Transverse colon (tissue), 4 donors: ENCODE results near the gene PSMD13.

Experiments
- CTCF ChIP-seq, 5 experiments: fragments of 200-600 bp in 3 of 5; fragments of 450-650 bp in 2 of 5; sonication (generic) in 3 of 5; IDR thresholded peaks; 1 replicate in 2 of 5; 2 replicates in 3 of 5; pipeline ENCODE4 v1.5.1; 2016 to 2017; ENCODE audit warnings: antibody characterized with exemption in 5 of 5, inconsistent platforms in 3 of 5, mild to moderate bottlenecking in 2 of 5, moderate library complexity in 1 of 5
- EP300 ChIP-seq: sonication (generic); formaldehyde crosslinking; IDR thresholded peaks from one replicate; pipeline ENCODE4 v1.6.1; 2017; ENCODE audit warnings: antibody characterized with exemption, low read depth
- POLR2A ChIP-seq: fragments of 450-650 bp; IDR thresholded peaks from one replicate; pipeline ENCODE4 v1.6.1; 2016; ENCODE audit warnings: antibody characterized with exemption, mild to moderate bottlenecking, moderate library complexity
- POLR2AphosphoS5 ChIP-seq, 3 donors: sonication (generic); formaldehyde crosslinking; IDR thresholded peaks; one replicate each; pipeline ENCODE4 v1.6.1; 2016; ENCODE audit warnings: antibody characterized with exemption in 3 of 3

GRCh38 chr11:276219-276618 lies 39.4 kb downstream of the PSMD13 start:
- TF ChIP-seq CTCF (IDR thresholded peaks at IDR 0.05): no peak
- no peak for TF ChIP-seq EP300
- no peak for TF ChIP-seq POLR2A
- TF ChIP-seq POLR2AphosphoS5 (IDR thresholded peaks at IDR 0.05): no peak
